IMR-90 (cell line): Measurements from ENCODE around the gene PAF1. TPM values are rescaled to one million over a fixed set of nuclear protein-coding genes. Genes with fewer than 3 reads are reported as not detected.
A peak's percentile ranks its signal among the peaks of the same experiment; 100 is the strongest.

Source experiments
- ATAC-seq: fragments of 200-7000 bp; cut with Tn5 transposase; 2 replicates; pipeline ENCODE4 v1.9.1; 2020; ENCODE audit warnings: low read depth, mild to moderate bottlenecking, moderate library complexity
- BruUV-seq: library from RNA; stranded (reverse); fragments of 400-500 nt; replicated peaks from 2 replicates; lab custom pipeline; 2021; lab: Mats Ljungman, UMichigan
- CTCF ChIA-PET: fragments of 300-600 bp; formaldehyde crosslinking; extraction: SDS; loops from one replicate; lab custom pipeline; 2021; ENCODE audit warnings: antibody characterized with exemption; lab: Yijun Ruan, JAX
- POLR2A ChIA-PET: fragments of 300-600 bp; sonication (Branson Sonifier 250); formaldehyde crosslinking; loops from one replicate; lab custom pipeline; 2022; ENCODE audit warnings: antibody characterized with exemption; ENCODE audit not compliant: unreplicated experiment; lab: Charles Lee
- DNase-seq: peaks from one replicate; pipeline ENCODE4 v3.0.0; 2013
- H2AFZ ChIP-seq: replicated peaks from 2 replicates; pipeline ENCODE3; 2013; ENCODE audit warnings: low read length, mild to moderate bottlenecking; ENCODE audit not compliant: poor library complexity
- H2AK5ac ChIP-seq: 2 replicates; pipeline ENCODE4 v1.6.1; 2013; ENCODE audit warnings: low read depth, low read length, inconsistent platforms
- H2AK9ac ChIP-seq: replicated peaks from 2 replicates; pipeline ENCODE3; 2013; ENCODE audit warnings: mild to moderate bottlenecking, low read depth, low read length, moderate library complexity; ENCODE audit not compliant: poor library complexity
- H2BK120ac ChIP-seq: 2 replicates; pipeline ENCODE4 v1.6.1; 2013; ENCODE audit warnings: low read depth, low read length, inconsistent platforms
- H2BK15ac ChIP-seq: 3 replicates; pipeline ENCODE4 v1.6.1; 2013; ENCODE audit warnings: low read depth, low read length, inconsistent platforms
- H2BK20ac ChIP-seq: 2 replicates; pipeline ENCODE4 v1.6.1; 2013; ENCODE audit warnings: low read depth, mild to moderate bottlenecking, inconsistent platforms, low read length, moderate library complexity
- H2BK5ac ChIP-seq: 2 replicates; pipeline ENCODE4 v1.6.1; 2013; ENCODE audit warnings: mild to moderate bottlenecking, low read depth, low read length, inconsistent platforms; ENCODE audit not compliant: poor library complexity, severe bottlenecking
- H3K14ac ChIP-seq: replicated peaks from 2 replicates; pipeline ENCODE4 v1.6.1; 2013; ENCODE audit warnings: low read depth, low read length, inconsistent platforms
- H3K18ac ChIP-seq: 2 replicates; pipeline ENCODE4 v1.6.1; 2013; ENCODE audit warnings: low read depth, low read length, control low read depth
- H3K23ac ChIP-seq: 2 replicates; pipeline ENCODE4 v1.6.1; 2013; ENCODE audit warnings: low read depth, low read length, inconsistent platforms
- H3K27ac ChIP-seq: 2 replicates; pipeline ENCODE4 v1.5.1; 2013; ENCODE audit warnings: mild to moderate bottlenecking, control low read depth, low read length; ENCODE audit not compliant: insufficient read depth
- H3K27me3 ChIP-seq: 2 replicates; pipeline ENCODE4 v1.6.1; 2013; ENCODE audit warnings: low read length; ENCODE audit not compliant: control insufficient read depth, insufficient read depth
- H3K36me3 ChIP-seq: 2 replicates; pipeline ENCODE4 v1.6.1; 2013; ENCODE audit warnings: low read length, mixed read lengths; ENCODE audit not compliant: control insufficient read depth, insufficient read depth
- H3K4ac ChIP-seq: 2 replicates; pipeline ENCODE4 v1.6.1; 2013; ENCODE audit warnings: low read depth, low read length, inconsistent platforms
- H3K4me1 ChIP-seq: 2 replicates; pipeline ENCODE4 v1.6.1; 2013; ENCODE audit warnings: low read length, mixed read lengths; ENCODE audit not compliant: control insufficient read depth, insufficient read depth
- H3K4me2 ChIP-seq: 2 replicates; pipeline ENCODE4 v1.6.1; 2013; ENCODE audit warnings: low read depth, mild to moderate bottlenecking, control low read depth, low read length, moderate library complexity
- H3K4me3 ChIP-seq: 2 replicates; pipeline ENCODE4 v1.5.1; 2013; ENCODE audit warnings: low read depth, mild to moderate bottlenecking, control low read depth, low read length, moderate library complexity; ENCODE audit not compliant: insufficient read depth
- H3K56ac ChIP-seq: 2 replicates; pipeline ENCODE4 v1.6.1; 2013; ENCODE audit warnings: low read length, inconsistent platforms; ENCODE audit not compliant: insufficient read depth; ENCODE audit errors: extremely low read depth
- H3K79me1 ChIP-seq, 2 experiments: 2 replicates each; pipeline ENCODE4 v1.6.1; 2013; ENCODE audit warnings: low read length in 2 of 2, inconsistent platforms in 1 of 2, low read depth in 1 of 2
- H3K9ac ChIP-seq: 2 replicates; pipeline ENCODE4 v1.6.1; 2013; ENCODE audit warnings: low read depth, low read length, control low read depth
- H3K9me1 ChIP-seq: 2 replicates; pipeline ENCODE4 v1.6.1; 2013; ENCODE audit warnings: low read length, inconsistent platforms; ENCODE audit not compliant: insufficient read depth
- H3K9me3 ChIP-seq: 2 replicates; pipeline ENCODE4 v1.6.1; 2013; ENCODE audit warnings: low read length; ENCODE audit not compliant: control insufficient read depth, insufficient read depth
- H4K20me1 ChIP-seq: 2 replicates; pipeline ENCODE4 v1.6.1; 2013; ENCODE audit warnings: low read length, inconsistent platforms; ENCODE audit not compliant: insufficient read depth
- H4K5ac ChIP-seq: 2 replicates; pipeline ENCODE4 v1.6.1; 2013; ENCODE audit warnings: mild to moderate bottlenecking, low read depth, low read length, control low read depth
- H4K8ac ChIP-seq, 2 experiments: 2 replicates each; pipeline ENCODE4 v1.6.1; 2013; ENCODE audit warnings: low read depth in 2 of 2, low read length in 2 of 2, control low read depth in 1 of 2, inconsistent platforms in 1 of 2
- H4K91ac ChIP-seq: 2 replicates; pipeline ENCODE4 v1.6.1; 2013; ENCODE audit warnings: low read depth, low read length, inconsistent platforms; ENCODE audit not compliant: insufficient read depth
- BHLHE40 ChIP-seq: fragments of 150-350 bp; IDR thresholded peaks from 2 replicates; pipeline ENCODE4 v1.6.1; 2016; ENCODE audit warnings: mild to moderate bottlenecking, low read depth, low read length
- CEBPB ChIP-seq: IDR thresholded peaks from 2 replicates; pipeline ENCODE4 v1.6.1; 2012; ENCODE audit warnings: low read depth, low read length, improper control_type of control experiment
- FOS ChIP-seq: fragments of 150-350 bp; IDR thresholded peaks from 2 replicates; pipeline ENCODE4 v1.6.1; 2016; ENCODE audit warnings: low read depth, low read length
- MAFK ChIP-seq: IDR thresholded peaks from 2 replicates; pipeline ENCODE4 v1.6.1; 2012; ENCODE audit warnings: low read depth, low read length, improper control_type of control experiment
- MAZ ChIP-seq: IDR thresholded peaks from 2 replicates; pipeline ENCODE4 v1.6.1; 2012; ENCODE audit warnings: low read depth, mild to moderate bottlenecking, low read length, improper control_type of control experiment, moderate library complexity, borderline replicate concordance
- NFE2L2 ChIP-seq: fragments of 150-350 bp; IDR thresholded peaks from 2 replicates; pipeline ENCODE4 v1.6.1; 2016; ENCODE audit warnings: low read depth, mild to moderate bottlenecking, low read length
- POLR2A ChIP-seq: IDR thresholded peaks from 2 replicates; pipeline ENCODE4 v1.6.1; 2012; ENCODE audit warnings: mild to moderate bottlenecking, low read depth, low read length
- RAD21 ChIP-seq: IDR thresholded peaks from 2 replicates; pipeline ENCODE4 v1.6.1; 2012; ENCODE audit warnings: low read length, improper control_type of control experiment
- RCOR1 ChIP-seq: IDR thresholded peaks from 2 replicates; pipeline ENCODE4 v1.6.1; 2012; ENCODE audit warnings: mild to moderate bottlenecking, low read length, improper control_type of control experiment; ENCODE audit not compliant: insufficient replicate concordance
- RFX5 ChIP-seq: IDR thresholded peaks from 2 replicates; pipeline ENCODE4 v1.8.0; 2012; ENCODE audit warnings: low read depth, mild to moderate bottlenecking, low read length, moderate library complexity
- SMC3 ChIP-seq: fragments of 150-350 bp; IDR thresholded peaks from 2 replicates; pipeline ENCODE4 v1.6.1; 2016; ENCODE audit warnings: low read depth, mild to moderate bottlenecking, antibody characterized with exemption, low read length, moderate library complexity
- WGBS, 2 experiments: methylation state at CpG; one replicate each; pipeline versions ENCODE4 v1.1.5 to v1.1.7; 2013; ENCODE audit warnings: missing lambda C conversion rate in 2 of 2; ENCODE audit not compliant: insufficient read length in 1 of 2; ENCODE audit errors: extremely low coverage in 2 of 2; 5-methylcytosine and 5-hydroxymethylcytosine counted together
- dilution Hi-C: fragments of 300-500 bp; cut with HindIII; formaldehyde crosslinking; loops from one replicate; pipeline ENCODE4 v1.14.3; 2018; ENCODE audit warnings: low sequenced_read_pairs; ENCODE audit not compliant: unreplicated experiment
- in situ Hi-C: fragments of 300-500 bp; cut with MboI; formaldehyde crosslinking; loops from 3 replicates; pipeline ENCODE4 v1.14.3; 2019; ENCODE audit warnings: low sequenced_read_pairs, inconsistent platforms, mixed read lengths
- intact Hi-C: fragments of 100-400 bp; cut with micrococcal nuclease; formaldehyde crosslinking; loops from 2 replicates; pipeline ENCODE4 v1.10.0; 2022
- polyA plus RNA-seq, 3 experiments: library from polyadenylated mRNA; depleted of rRNA; stranded (reverse); fragments of >200 nt; gene quantifications; 2 replicates each; pipeline ENCODE4 v1.2.3, GENCODE V29; 2012; ENCODE audit warnings: low replicate concordance in 1 of 3
- total RNA-seq: library from RNA; depleted of rRNA; stranded (reverse); fragments of >200 nt; gene quantifications from 2 replicates; pipeline ENCODE4 v1.2.3, GENCODE V29; 2012
- TF ChIP-seq, protein P1 (sequence below): conservative IDR thresholded peaks from 2 replicates; pipeline ENCODE4 v1.5.1; 2012; ENCODE audit warnings: mild to moderate bottlenecking, low read depth, low read length, improper control_type of control experiment
- TF ChIP-seq, protein P2 (sequence below): fragments of 150-350 bp; IDR thresholded peaks from 2 replicates; pipeline ENCODE4 v1.6.1; 2016; ENCODE audit warnings: low read depth, mild to moderate bottlenecking, low read length, moderate library complexity, borderline replicate concordance
- TF ChIP-seq, protein P3 (sequence below): fragments of 150-350 bp; IDR thresholded peaks from 2 replicates; pipeline ENCODE4 v1.6.1; 2017; ENCODE audit warnings: mild to moderate bottlenecking, antibody characterized with exemption, low read length, low read depth

The PAF1 gene
- total and polyA plus RNA-seq, 2 of the 4 experiments (the other 2 are of a cell fraction), result 45.7 to 54.3 TPM

DNA sequence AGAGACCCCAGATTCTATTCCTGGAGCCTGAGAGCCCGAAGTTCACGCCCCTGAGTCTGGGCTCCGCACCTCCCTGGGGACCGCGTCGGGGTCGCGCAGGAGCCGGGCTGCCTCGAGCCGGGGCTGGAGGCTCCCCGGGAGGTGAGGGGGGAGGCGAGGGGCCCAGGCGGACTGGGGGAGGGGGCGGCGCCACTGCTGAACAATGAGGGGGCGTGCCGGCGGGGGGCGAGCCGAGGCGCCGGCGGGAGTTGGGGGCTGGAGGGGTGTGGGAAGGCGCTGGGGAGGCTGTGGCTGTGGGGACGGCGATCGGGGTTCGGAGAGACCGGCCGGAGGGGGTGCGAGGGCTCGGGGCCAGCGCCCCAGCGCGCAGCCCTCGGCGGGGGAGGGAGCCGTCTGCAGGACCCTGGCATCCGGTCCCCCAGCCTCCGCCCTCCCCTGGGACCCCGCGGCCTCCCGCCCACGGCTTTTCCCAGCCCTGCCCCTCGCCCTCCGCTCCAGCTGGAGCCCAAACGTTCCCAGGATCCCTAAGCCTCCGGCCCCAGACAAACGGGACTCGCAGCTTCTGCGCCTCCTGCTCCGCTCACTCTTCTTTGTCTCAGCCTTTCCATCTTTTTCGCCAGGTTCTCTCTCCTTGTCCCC, 22.5 kb upstream of the PAF1 start:
- H4K5ac ChIP-seq, result peak overlapping the region; percentile 74
- H3K4ac ChIP-seq, result peak overlapping the region; percentile 98
- peaks cover 26% of the 10 kb centered on the region for H3K4me1 ChIP-seq
- in situ Hi-C loops, result no loop called here
- H3K36me3 ChIP-seq, result peaks cover 32% of the 10 kb centered on the region
- no TSS peak for BruUV-seq
- H3K27ac ChIP-seq, result peak overlapping the region; percentile 98
- dilution Hi-C loops, result no loop called here
- H3K14ac ChIP-seq, result peak overlapping the region; percentile 100
- peaks cover 9% of the 10 kb centered on the region; the same call in 1 of the 2 replicates for H3K9me1 ChIP-seq
- peaks cover 10 to 65% of the 10 kb centered on the region in 2 experiments; a peak in 3 of 4 replicates for H3K79me1 ChIP-seq
- ChIA-PET POLR2A (no interaction called here), CTCF (interaction anchor here (1.0 to 1.1 kb wide), 2 partner anchors 15 to 41 kb away, joined by 3 read pairs; no protein-coding TSS in a partner anchor)
- H4K20me1 ChIP-seq, result peaks cover 44% of the 10 kb centered on the region
- H3K27me3 ChIP-seq, result no peaks in the 10 kb centered on the region
- peak overlapping the region; percentile 72 for H3K18ac ChIP-seq
- H4K8ac ChIP-seq, result peak overlapping the region; percentile 85 to 94
- H2BK5ac ChIP-seq, result peak overlapping the region; percentile 88
- H3K4me2 ChIP-seq, result peak overlapping the region; percentile 72
- no peaks in the 10 kb centered on the region for H3K9me3 ChIP-seq
- H2AFZ ChIP-seq, result peak overlapping the region; percentile 92
- peak overlapping the region; percentile 74; the same call in 1 of the 3 replicates for H2BK15ac ChIP-seq
- H3K4me3 ChIP-seq, result peak overlapping the region; percentile 90
- intact Hi-C loops, result loop anchor here (2.0 kb wide), 1 partner anchor 291 kb away; no protein-coding TSS in a partner anchor
- H2AK9ac ChIP-seq, result peak overlapping the region; percentile 100
- H2BK120ac ChIP-seq, result peak overlapping the region; percentile 90
- peak overlapping the region; percentile 65 for H2BK20ac ChIP-seq
- peak; percentile 60 for DNase-seq
- WGBS, 2 experiments, result 1% methylated on average over 18 of the region's 54 CpGs; no CpG with 5 or more reads in 1 of the 2 experiments
- peak overlapping the region; percentile 95 for H4K91ac ChIP-seq
- peak overlapping the region; percentile 99 for H3K23ac ChIP-seq
- peak overlapping the region; percentile 95 for H2AK5ac ChIP-seq
- peak overlapping the region; percentile 99 for H3K56ac ChIP-seq
- ATAC-seq, result peak; percentile 6
- peak overlapping the region; percentile 99 for H3K9ac ChIP-seq
- TF ChIP-seq, protein P1, sequence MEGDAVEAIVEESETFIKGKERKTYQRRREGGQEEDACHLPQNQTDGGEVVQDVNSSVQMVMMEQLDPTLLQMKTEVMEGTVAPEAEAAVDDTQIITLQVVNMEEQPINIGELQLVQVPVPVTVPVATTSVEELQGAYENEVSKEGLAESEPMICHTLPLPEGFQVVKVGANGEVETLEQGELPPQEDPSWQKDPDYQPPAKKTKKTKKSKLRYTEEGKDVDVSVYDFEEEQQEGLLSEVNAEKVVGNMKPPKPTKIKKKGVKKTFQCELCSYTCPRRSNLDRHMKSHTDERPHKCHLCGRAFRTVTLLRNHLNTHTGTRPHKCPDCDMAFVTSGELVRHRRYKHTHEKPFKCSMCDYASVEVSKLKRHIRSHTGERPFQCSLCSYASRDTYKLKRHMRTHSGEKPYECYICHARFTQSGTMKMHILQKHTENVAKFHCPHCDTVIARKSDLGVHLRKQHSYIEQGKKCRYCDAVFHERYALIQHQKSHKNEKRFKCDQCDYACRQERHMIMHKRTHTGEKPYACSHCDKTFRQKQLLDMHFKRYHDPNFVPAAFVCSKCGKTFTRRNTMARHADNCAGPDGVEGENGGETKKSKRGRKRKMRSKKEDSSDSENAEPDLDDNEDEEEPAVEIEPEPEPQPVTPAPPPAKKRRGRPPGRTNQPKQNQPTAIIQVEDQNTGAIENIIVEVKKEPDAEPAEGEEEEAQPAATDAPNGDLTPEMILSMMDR, result no peak
- TF ChIP-seq RFX5 (no peak), MAFK (no peak), FOS (no peak), BHLHE40 (no peak), RAD21 (no peak), CEBPB (no peak), POLR2A (peak; percentile 69), NFE2L2 (no peak), MAZ (peak; percentile 51; the same call in 1 of the 2 replicates), RCOR1 (no peak), SMC3 (no peak)
- TF ChIP-seq, protein P2, sequence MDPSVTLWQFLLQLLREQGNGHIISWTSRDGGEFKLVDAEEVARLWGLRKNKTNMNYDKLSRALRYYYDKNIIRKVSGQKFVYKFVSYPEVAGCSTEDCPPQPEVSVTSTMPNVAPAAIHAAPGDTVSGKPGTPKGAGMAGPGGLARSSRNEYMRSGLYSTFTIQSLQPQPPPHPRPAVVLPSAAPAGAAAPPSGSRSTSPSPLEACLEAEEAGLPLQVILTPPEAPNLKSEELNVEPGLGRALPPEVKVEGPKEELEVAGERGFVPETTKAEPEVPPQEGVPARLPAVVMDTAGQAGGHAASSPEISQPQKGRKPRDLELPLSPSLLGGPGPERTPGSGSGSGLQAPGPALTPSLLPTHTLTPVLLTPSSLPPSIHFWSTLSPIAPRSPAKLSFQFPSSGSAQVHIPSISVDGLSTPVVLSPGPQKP, result no peak
- TF ChIP-seq, protein P3, sequence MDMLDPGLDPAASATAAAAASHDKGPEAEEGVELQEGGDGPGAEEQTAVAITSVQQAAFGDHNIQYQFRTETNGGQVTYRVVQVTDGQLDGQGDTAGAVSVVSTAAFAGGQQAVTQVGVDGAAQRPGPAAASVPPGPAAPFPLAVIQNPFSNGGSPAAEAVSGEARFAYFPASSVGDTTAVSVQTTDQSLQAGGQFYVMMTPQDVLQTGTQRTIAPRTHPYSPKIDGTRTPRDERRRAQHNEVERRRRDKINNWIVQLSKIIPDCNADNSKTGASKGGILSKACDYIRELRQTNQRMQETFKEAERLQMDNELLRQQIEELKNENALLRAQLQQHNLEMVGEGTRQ, result peak; percentile 25; the same call in 1 of the 2 replicates
